GM20000 (cell line): ENCODE measurements around the gene HOXB1.
"Not testable (repeated sequence)": the region's sequence is repeated elsewhere in the genome, so short reads cannot be mapped to it uniquely, and the experiment has no call there.

ENCODE experiments used
- DNase-seq: peaks from one replicate; pipeline ENCODE4 v3.0.0; 2012; ENCODE audit warnings: low spot score
- CTCF ChIP-seq: IDR thresholded peaks from 2 replicates; pipeline ENCODE4 v1.5.1; 2012; ENCODE audit warnings: mild to moderate bottlenecking, control low read depth; ENCODE audit errors: extremely low read depth, missing control alignments

HOXB1 gene

GRCh38 chr17:48539177-48539576 lies 8.4 kb upstream of the HOXB1 start:
- no peak for DNase-seq

GRCh38 chr17:48537316-48537715 lies 6.5 kb upstream of the HOXB1 start:
- DNase-seq, result no peak
- no peak for TF ChIP-seq CTCF

More at GRCh38 chr17:48539177-48539576, 8.4 kb upstream of the HOXB1 start:
- TF ChIP-seq CTCF, result no peak

- not testable (repeated sequence) for DNase-seq
These were observed 5.2 kb upstream of the HOXB1 start for GRCh38 chr17:48535793-48536559.

- DNase-seq, result no peak
- no peak for TF ChIP-seq CTCF
These were observed 1.4 kb upstream of the HOXB1 start for GRCh38 chr17:48532261-48532660.

- DNase-seq, result no peak
- TF ChIP-seq CTCF, result no peak
These were observed 464 bp downstream of the HOXB1 start for GRCh38 chr17:48530208-48530886.

GRCh38 chr17:48529683-48530009 lies 1.2 kb downstream of the HOXB1 start:
- TF ChIP-seq CTCF, result no peak
- no peak for DNase-seq

- peak; percentile 25 for DNase-seq
- TF ChIP-seq CTCF, result no peak
These were observed 1.7 kb downstream of the HOXB1 start for GRCh38 chr17:48528936-48529682.
